K562 (cell line): Measurements from ENCODE around the gene RSF1. TPM values are rescaled to one million over a fixed set of nuclear protein-coding genes. Genes with fewer than 3 reads are reported as not detected.

Source experiments
- ESRRB ChIP-seq: fragments of 250-450 bp; sonication (Bioruptor Pico); IDR thresholded peaks from 2 replicates; pipeline ENCODE4 v1.5.0; 2020; ENCODE audit warnings: mild to moderate bottlenecking, moderate library complexity, borderline replicate concordance
- FOXJ2 ChIP-seq: fragments of 200-800 bp; sonication (Bioruptor generic); IDR thresholded peaks from 2 replicates; pipeline ENCODE4 v1.6.1; 2016; ENCODE audit warnings: missing genetic modification characterization, missing compliant biosample characterization
- HDAC1 ChIP-seq, 2 experiments: fragments of 450-650 bp; IDR thresholded peaks; 2 replicates each; pipeline ENCODE4 v1.6.1; 2016 to 2017; ENCODE audit warnings: inconsistent platforms in 1 of 2, mild to moderate bottlenecking in 1 of 2, moderate library complexity in 1 of 2
- KHSRP ChIP-seq: fragments of 450-650 bp; IDR thresholded peaks from 2 replicates; pipeline ENCODE4 v1.6.1; 2017
- L3MBTL2 ChIP-seq: fragments of 450-650 bp; IDR thresholded peaks from 2 replicates; pipeline ENCODE4 v1.6.1; 2016; ENCODE audit warnings: mild to moderate bottlenecking, moderate library complexity
- MAZ ChIP-seq, 2 experiments: fragments of 450-650 bp in 1 of 2; sonication (generic) in 1 of 2; formaldehyde crosslinking; IDR thresholded peaks in 1 of 2; conservative IDR thresholded peaks in 1 of 2; 2 replicates each; pipeline versions ENCODE4 v1.4.0 to v1.5.0; 2020; ENCODE audit warnings: mild to moderate bottlenecking in 1 of 2, missing genetic modification reagents in 1 of 2
- SLC30A9 ChIP-seq: fragments of 250-450 bp; sonication (Bioruptor Pico); IDR thresholded peaks from 2 replicates; pipeline ENCODE4 v1.8.0; 2022; ENCODE audit warnings: mild to moderate bottlenecking, moderate library complexity
- TAF7 ChIP-seq: fragments of 450-650 bp; IDR thresholded peaks from 2 replicates; pipeline ENCODE4 v1.6.1; 2016; ENCODE audit warnings: missing genetic modification characterization, missing compliant biosample characterization
- ZZZ3 ChIP-seq: fragments of 450-650 bp; IDR thresholded peaks from 2 replicates; pipeline ENCODE4 v1.6.1; 2016; ENCODE audit warnings: antibody characterized with exemption, mild to moderate bottlenecking, moderate library complexity
- polyA plus RNA-seq, 8 experiments: library from polyadenylated mRNA; depleted of rRNA in 4 of 8; stranded (reverse) in 5 of 8; unstranded in 3 of 8; fragments of >200 nt; fragmentation: Nextera tagmentation in 2 of 8; fragmentation: Illumina TruSeq in 1 of 8; extraction: Ambion mirVana in 2 of 8; extraction: Trizol in 1 of 8; gene quantifications; 2 replicates each; pipeline versions ENCODE4 v1.2.1 to v1.2.3, GENCODE V29; 2011 to 2014; ENCODE audit warnings: inconsistent platforms in 1 of 8, missing spikeins in 1 of 8
- total RNA-seq, 7 experiments: library from RNA; depleted of rRNA in 6 of 7; stranded (reverse); fragments of >200 nt in 6 of 7; fragmentation: Illumina TruSeq in 2 of 7; extraction: Trizol in 2 of 7; gene quantifications; 2 replicates each; pipeline versions ENCODE4 v1.2.1 to v1.2.3, GENCODE V29; 2011 to 2021; ENCODE audit warnings: low replicate concordance in 1 of 7
- TF ChIP-seq, protein P1 (sequence below): fragments of 450-650 bp; IDR thresholded peaks from 2 replicates; pipeline ENCODE4 v1.6.1; 2016; ENCODE audit warnings: mild to moderate bottlenecking, moderate library complexity
- TF ChIP-seq, protein P2 (sequence below): fragments of 200-400 bp; formaldehyde crosslinking; IDR thresholded peaks from 2 replicates; pipeline ENCODE4 v1.6.1; 2017; ENCODE audit warnings: mild to moderate bottlenecking, low read depth, low read length, moderate library complexity
- TF ChIP-seq, protein P3 (sequence below): sonication (generic); formaldehyde crosslinking; IDR thresholded peaks from 2 replicates; pipeline ENCODE4 v1.8.0; 2022; ENCODE audit warnings: mild to moderate bottlenecking, missing genetic modification reagents

Gene RSF1
- total and polyA plus RNA-seq, 9 of the 15 experiments (the other 6 are each of a cell fraction or from before 2014, with no cell fraction given), result 9.7 to 63.6 (median 42.8) TPM

DNA sequence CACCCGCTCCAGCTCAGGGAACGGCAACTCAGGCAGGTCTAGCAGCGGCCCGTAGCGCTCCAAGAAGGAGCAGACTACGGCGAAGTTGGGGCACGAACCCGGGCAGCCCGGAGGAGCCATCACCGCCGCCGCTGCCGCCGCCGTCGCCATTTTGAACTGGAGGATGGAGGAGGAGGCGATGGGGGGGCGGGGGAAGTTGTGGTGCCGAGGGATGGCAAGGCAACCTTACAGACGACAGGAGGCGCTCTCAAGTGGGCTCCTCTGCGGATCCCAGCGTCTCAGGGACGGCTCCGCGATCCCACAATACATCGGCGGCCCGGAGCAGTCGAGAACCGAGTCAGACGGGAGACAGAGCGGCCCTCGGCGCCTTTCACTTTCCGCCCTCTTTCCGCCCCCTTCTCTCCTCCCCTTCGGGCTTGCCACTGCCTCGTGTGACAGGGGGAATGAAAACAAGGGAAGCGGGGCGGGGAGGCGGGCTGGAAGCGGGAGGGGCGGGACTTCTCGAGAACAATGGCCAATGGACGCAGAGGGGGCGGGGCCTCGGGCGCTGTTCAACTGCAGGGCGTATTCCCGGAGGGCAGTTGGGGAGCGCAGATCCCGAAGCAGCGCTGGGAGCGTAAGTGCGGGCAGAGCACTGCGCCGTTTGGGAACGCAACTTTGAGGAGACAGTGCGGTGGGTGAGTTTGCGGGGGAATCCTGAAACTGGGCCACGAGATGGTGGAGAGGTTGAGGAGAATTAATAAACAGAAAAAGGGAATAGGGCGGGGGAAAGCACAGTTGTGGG lies at the start of gene RSF1, which contains the start of gene AAMDC (continued):
- TF ChIP-seq, protein P1, sequence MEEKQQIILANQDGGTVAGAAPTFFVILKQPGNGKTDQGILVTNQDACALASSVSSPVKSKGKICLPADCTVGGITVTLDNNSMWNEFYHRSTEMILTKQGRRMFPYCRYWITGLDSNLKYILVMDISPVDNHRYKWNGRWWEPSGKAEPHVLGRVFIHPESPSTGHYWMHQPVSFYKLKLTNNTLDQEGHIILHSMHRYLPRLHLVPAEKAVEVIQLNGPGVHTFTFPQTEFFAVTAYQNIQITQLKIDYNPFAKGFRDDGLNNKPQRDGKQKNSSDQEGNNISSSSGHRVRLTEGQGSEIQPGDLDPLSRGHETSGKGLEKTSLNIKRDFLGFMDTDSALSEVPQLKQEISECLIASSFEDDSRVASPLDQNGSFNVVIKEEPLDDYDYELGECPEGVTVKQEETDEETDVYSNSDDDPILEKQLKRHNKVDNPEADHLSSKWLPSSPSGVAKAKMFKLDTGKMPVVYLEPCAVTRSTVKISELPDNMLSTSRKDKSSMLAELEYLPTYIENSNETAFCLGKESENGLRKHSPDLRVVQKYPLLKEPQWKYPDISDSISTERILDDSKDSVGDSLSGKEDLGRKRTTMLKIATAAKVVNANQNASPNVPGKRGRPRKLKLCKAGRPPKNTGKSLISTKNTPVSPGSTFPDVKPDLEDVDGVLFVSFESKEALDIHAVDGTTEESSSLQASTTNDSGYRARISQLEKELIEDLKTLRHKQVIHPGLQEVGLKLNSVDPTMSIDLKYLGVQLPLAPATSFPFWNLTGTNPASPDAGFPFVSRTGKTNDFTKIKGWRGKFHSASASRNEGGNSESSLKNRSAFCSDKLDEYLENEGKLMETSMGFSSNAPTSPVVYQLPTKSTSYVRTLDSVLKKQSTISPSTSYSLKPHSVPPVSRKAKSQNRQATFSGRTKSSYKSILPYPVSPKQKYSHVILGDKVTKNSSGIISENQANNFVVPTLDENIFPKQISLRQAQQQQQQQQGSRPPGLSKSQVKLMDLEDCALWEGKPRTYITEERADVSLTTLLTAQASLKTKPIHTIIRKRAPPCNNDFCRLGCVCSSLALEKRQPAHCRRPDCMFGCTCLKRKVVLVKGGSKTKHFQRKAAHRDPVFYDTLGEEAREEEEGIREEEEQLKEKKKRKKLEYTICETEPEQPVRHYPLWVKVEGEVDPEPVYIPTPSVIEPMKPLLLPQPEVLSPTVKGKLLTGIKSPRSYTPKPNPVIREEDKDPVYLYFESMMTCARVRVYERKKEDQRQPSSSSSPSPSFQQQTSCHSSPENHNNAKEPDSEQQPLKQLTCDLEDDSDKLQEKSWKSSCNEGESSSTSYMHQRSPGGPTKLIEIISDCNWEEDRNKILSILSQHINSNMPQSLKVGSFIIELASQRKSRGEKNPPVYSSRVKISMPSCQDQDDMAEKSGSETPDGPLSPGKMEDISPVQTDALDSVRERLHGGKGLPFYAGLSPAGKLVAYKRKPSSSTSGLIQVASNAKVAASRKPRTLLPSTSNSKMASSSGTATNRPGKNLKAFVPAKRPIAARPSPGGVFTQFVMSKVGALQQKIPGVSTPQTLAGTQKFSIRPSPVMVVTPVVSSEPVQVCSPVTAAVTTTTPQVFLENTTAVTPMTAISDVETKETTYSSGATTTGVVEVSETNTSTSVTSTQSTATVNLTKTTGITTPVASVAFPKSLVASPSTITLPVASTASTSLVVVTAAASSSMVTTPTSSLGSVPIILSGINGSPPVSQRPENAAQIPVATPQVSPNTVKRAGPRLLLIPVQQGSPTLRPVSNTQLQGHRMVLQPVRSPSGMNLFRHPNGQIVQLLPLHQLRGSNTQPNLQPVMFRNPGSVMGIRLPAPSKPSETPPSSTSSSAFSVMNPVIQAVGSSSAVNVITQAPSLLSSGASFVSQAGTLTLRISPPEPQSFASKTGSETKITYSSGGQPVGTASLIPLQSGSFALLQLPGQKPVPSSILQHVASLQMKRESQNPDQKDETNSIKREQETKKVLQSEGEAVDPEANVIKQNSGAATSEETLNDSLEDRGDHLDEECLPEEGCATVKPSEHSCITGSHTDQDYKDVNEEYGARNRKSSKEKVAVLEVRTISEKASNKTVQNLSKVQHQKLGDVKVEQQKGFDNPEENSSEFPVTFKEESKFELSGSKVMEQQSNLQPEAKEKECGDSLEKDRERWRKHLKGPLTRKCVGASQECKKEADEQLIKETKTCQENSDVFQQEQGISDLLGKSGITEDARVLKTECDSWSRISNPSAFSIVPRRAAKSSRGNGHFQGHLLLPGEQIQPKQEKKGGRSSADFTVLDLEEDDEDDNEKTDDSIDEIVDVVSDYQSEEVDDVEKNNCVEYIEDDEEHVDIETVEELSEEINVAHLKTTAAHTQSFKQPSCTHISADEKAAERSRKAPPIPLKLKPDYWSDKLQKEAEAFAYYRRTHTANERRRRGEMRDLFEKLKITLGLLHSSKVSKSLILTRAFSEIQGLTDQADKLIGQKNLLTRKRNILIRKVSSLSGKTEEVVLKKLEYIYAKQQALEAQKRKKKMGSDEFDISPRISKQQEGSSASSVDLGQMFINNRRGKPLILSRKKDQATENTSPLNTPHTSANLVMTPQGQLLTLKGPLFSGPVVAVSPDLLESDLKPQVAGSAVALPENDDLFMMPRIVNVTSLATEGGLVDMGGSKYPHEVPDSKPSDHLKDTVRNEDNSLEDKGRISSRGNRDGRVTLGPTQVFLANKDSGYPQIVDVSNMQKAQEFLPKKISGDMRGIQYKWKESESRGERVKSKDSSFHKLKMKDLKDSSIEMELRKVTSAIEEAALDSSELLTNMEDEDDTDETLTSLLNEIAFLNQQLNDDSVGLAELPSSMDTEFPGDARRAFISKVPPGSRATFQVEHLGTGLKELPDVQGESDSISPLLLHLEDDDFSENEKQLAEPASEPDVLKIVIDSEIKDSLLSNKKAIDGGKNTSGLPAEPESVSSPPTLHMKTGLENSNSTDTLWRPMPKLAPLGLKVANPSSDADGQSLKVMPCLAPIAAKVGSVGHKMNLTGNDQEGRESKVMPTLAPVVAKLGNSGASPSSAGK, result peak; percentile 63
- TF ChIP-seq SLC30A9 (no peak), TAF7 (peak; percentile 92), ESRRB (CRISPR knock-in tag) (no peak), HDAC1 (IDR thresholded peaks at IDR 0.05) (peak in 1 of 2 experiments; percentile 67; a peak in 2 of 4 replicates), KHSRP (no peak), L3MBTL2 (peak; percentile 72), ZZZ3 (no peak), MAZ (CRISPR knock-in tag; conservative IDR thresholded peaks at IDR 0.05 in 1 of 2, IDR thresholded peaks at IDR 0.05 in 1 of 2) (peak; percentile 65 to 70; a peak in 3 of 4 replicates), FOXJ2 (tag) (peak; percentile 69; the same call in 1 of the 2 replicates)
- TF ChIP-seq, protein P2, sequence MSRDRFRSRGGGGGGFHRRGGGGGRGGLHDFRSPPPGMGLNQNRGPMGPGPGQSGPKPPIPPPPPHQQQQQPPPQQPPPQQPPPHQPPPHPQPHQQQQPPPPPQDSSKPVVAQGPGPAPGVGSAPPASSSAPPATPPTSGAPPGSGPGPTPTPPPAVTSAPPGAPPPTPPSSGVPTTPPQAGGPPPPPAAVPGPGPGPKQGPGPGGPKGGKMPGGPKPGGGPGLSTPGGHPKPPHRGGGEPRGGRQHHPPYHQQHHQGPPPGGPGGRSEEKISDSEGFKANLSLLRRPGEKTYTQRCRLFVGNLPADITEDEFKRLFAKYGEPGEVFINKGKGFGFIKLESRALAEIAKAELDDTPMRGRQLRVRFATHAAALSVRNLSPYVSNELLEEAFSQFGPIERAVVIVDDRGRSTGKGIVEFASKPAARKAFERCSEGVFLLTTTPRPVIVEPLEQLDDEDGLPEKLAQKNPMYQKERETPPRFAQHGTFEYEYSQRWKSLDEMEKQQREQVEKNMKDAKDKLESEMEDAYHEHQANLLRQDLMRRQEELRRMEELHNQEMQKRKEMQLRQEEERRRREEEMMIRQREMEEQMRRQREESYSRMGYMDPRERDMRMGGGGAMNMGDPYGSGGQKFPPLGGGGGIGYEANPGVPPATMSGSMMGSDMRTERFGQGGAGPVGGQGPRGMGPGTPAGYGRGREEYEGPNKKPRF, result peak; percentile 90
- TF ChIP-seq, protein P3, sequence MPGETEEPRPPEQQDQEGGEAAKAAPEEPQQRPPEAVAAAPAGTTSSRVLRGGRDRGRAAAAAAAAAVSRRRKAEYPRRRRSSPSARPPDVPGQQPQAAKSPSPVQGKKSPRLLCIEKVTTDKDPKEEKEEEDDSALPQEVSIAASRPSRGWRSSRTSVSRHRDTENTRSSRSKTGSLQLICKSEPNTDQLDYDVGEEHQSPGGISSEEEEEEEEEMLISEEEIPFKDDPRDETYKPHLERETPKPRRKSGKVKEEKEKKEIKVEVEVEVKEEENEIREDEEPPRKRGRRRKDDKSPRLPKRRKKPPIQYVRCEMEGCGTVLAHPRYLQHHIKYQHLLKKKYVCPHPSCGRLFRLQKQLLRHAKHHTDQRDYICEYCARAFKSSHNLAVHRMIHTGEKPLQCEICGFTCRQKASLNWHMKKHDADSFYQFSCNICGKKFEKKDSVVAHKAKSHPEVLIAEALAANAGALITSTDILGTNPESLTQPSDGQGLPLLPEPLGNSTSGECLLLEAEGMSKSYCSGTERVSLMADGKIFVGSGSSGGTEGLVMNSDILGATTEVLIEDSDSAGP (CRISPR knock-in tag), result no peak
